Activated B cell treated with CpG ODN at 0.5 μM for 24 hours (primary cell): Measurements from ENCODE around the gene CAT. TPM values are rescaled to one million over a fixed set of nuclear protein-coding genes. Genes with fewer than 3 reads are reported as not detected.

Experiments
- ATAC-seq: fragments of 200-7000 bp; cut with Tn5 transposase; one replicate; pipeline ENCODE4 v1.10.0; 2021; ENCODE audit warnings: low read depth, mild to moderate bottlenecking, moderate library complexity
- CTCF ChIA-PET: fragments of 350-600 bp; sonication (Branson Sonifier 250); formaldehyde crosslinking; loops from one replicate; lab custom pipeline; 2021; ENCODE audit warnings: antibody characterized with exemption; lab: Charles Lee
- POLR2A ChIA-PET: fragments of 350-600 bp; sonication (Branson Sonifier 250); formaldehyde crosslinking; loops from one replicate; lab custom pipeline; 2021; ENCODE audit warnings: antibody characterized with exemption; lab: Charles Lee
- DNase-seq: peaks from one replicate; pipeline ENCODE4 v3.0.0; 2022
- H3K27ac Mint-ChIP-seq: one replicate; pipeline ENCODE4 v1.8.0; 2020; ENCODE audit warnings: mixed read lengths
- H3K27me3 Mint-ChIP-seq: one replicate; pipeline ENCODE4 v1.8.0; 2021; ENCODE audit warnings: mixed read lengths
- H3K36me3 Mint-ChIP-seq: one replicate; pipeline ENCODE4 v1.8.0; 2021; ENCODE audit warnings: low read depth, mixed read lengths
- H3K4me1 Mint-ChIP-seq: one replicate; pipeline ENCODE4 v1.8.0; 2021; ENCODE audit warnings: mixed read lengths
- H3K4me3 Mint-ChIP-seq: one replicate; pipeline ENCODE4 v1.8.0; 2020; ENCODE audit warnings: mild to moderate bottlenecking, mixed read lengths
- H3K9me3 Mint-ChIP-seq: one replicate; pipeline ENCODE4 v1.8.0; 2020; ENCODE audit warnings: mixed read lengths
- CTCF ChIP-seq: fragments of 200-600 bp; IDR thresholded peaks from one replicate; pipeline ENCODE4 v1.8.0; 2022; ENCODE audit warnings: antibody characterized with exemption, mild to moderate bottlenecking
- intact Hi-C: fragments of 100-400 bp; cut with micrococcal nuclease; formaldehyde crosslinking; loops from one replicate; pipeline ENCODE4 v1.15.1; 2024
- total RNA-seq: library from RNA; stranded (reverse); gene quantifications from 2 replicates; pipeline ENCODE4 v1.2.3, GENCODE V29; 2022

The CAT gene
- total RNA-seq, 1 donor from 2014 or later: 81.2 TPM

GRCh38 chr11:34415538-34415937 is 23.2 kb upstream of the CAT start:
- intact Hi-C loops: no loop called here
- no peak for TF ChIP-seq CTCF
- DNase-seq: no peak
- Mint-ChIP-seq H3K4me3 (no peak overlapping the region), H3K4me1 (no peaks in the 10 kb centered on the region), H3K27me3 (peaks cover 14% of the 10 kb centered on the region), H3K9me3 (peaks cover 15% of the 10 kb centered on the region), H3K27ac (no peak overlapping the region), H3K36me3 (peaks cover 5% of the 10 kb centered on the region)
- CTCF ChIA-PET: interaction anchor here (2.0 kb wide), 1 partner anchor 52 kb away, joined by 8 read pairs; no protein-coding TSS in a partner anchor
- POLR2A ChIA-PET: no interaction called here
- ATAC-seq: no peak

- Mint-ChIP-seq H3K4me3 (no peak overlapping the region), H3K36me3 (peaks cover 5% of the 10 kb centered on the region), H3K27me3 (peaks cover 11% of the 10 kb centered on the region), H3K4me1 (no peaks in the 10 kb centered on the region), H3K9me3 (peaks cover 15% of the 10 kb centered on the region), H3K27ac (no peak overlapping the region)
- POLR2A ChIA-PET: no interaction called here
- intact Hi-C loops: no loop called here
- ATAC-seq (no peak), DNase-seq (no peak)
- no peak for TF ChIP-seq CTCF
- CTCF ChIA-PET: interaction anchor here (2.0 kb wide), 1 partner anchor 52 kb away, joined by 8 read pairs; no protein-coding TSS in a partner anchor
Observed at GRCh38 chr11:34416088-34416487, 22.6 kb upstream of the CAT start.

GRCh38 chr11:34416766-34417165 is 22.0 kb upstream of the CAT start:
- ChIA-PET POLR2A (no interaction called here), CTCF (interaction anchor here (2.0 kb wide), 1 partner anchor 51 kb away, joined by 8 read pairs; no protein-coding TSS in a partner anchor)
- H3K36me3 Mint-ChIP-seq: peaks cover 5% of the 10 kb centered on the region
- no peak for TF ChIP-seq CTCF
- no peak overlapping the region for H3K27ac Mint-ChIP-seq
- ATAC-seq (no peak), DNase-seq (no peak)
- H3K27me3 Mint-ChIP-seq: peaks cover 11% of the 10 kb centered on the region
- H3K4me1 Mint-ChIP-seq: no peaks in the 10 kb centered on the region
- H3K9me3 Mint-ChIP-seq: peaks cover 12% of the 10 kb centered on the region
- intact Hi-C loops: no loop called here
- no peak overlapping the region for H3K4me3 Mint-ChIP-seq

GRCh38 chr11:34417202-34417601 is 21.5 kb upstream of the CAT start:
- POLR2A ChIA-PET: no interaction called here

GRCh38 chr11:34419158-34419557 is 19.6 kb upstream of the CAT start:
- no peaks in the 10 kb centered on the region for H3K36me3 Mint-ChIP-seq
- no peak overlapping the region for H3K4me3 Mint-ChIP-seq
- H3K27ac Mint-ChIP-seq: no peak overlapping the region
- no peak for ATAC-seq
- ChIA-PET CTCF (no interaction called here), POLR2A (no interaction called here)
- H3K9me3 Mint-ChIP-seq: no peaks in the 10 kb centered on the region
- peaks cover 4% of the 10 kb centered on the region for H3K4me1 Mint-ChIP-seq
- no peak for DNase-seq
- intact Hi-C loops: no loop called here
- H3K27me3 Mint-ChIP-seq: peaks cover 15% of the 10 kb centered on the region
- no peak for TF ChIP-seq CTCF

More at GRCh38 chr11:34417202-34417601, 21.5 kb upstream of the CAT start:
- DNase-seq: no peak
- no peak overlapping the region for H3K4me3 Mint-ChIP-seq
- intact Hi-C loops: no loop called here
- TF ChIP-seq CTCF: no peak
- no peak overlapping the region for H3K27ac Mint-ChIP-seq
- peaks cover 5% of the 10 kb centered on the region for H3K36me3 Mint-ChIP-seq
- H3K4me1 Mint-ChIP-seq: peaks cover 2% of the 10 kb centered on the region
- no peak for ATAC-seq
- CTCF ChIA-PET: no interaction called here
- H3K27me3 Mint-ChIP-seq: peaks cover 14% of the 10 kb centered on the region
- H3K9me3 Mint-ChIP-seq: peaks cover 10% of the 10 kb centered on the region
